NCI-H128 (cell line): ENCODE measurements around the gene HCN2.
"Not testable (repeated sequence)": the region's sequence is repeated elsewhere in the genome, so short reads cannot be mapped to it uniquely, and the experiment has no call there.

Source experiments
- DNase-seq: peaks from one replicate; lab custom pipeline; 2025; ENCODE audit not compliant: unreplicated experiment; lab: John Stamatoyannopoulos, UW

HCN2 gene

DNA sequence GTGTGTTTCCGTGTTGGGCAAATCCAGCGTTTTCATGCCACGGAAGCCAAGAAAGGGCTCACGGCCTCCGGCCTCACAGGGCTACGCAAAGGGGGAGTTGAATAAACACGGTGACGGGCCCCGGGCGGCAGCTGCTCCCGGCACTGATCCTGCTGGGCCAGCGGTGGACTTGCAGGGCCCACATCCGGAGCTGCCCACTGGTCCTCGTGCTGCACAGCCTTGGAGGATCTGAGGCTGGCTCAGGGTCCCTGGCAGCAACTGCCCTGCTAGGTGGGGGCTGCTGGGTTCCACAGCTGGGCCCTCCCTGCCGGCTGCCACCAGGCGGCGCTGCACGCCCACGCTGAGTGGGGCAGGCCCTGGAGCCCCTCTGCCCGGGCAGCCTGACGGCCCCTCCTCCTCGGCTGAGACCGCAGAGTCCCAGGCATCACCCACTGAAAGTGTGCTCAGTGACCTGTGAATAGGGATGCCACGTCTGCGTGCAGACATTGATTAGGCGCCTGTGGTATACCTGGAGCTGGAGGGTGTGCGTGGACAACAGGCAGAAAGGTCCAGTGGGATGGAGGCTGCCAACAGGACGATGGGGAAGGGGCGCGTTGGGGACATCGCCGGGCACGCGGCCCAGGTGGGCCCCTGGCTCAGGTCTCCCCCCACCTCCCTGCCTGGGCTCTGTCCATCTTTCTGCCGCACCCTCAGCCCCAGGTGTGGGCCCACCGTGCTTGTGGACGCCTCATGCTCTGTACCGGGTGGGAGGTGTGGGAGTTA lies 5.3 kb upstream of the HCN2 start:
- peak; percentile 35 for DNase-seq

DNA sequence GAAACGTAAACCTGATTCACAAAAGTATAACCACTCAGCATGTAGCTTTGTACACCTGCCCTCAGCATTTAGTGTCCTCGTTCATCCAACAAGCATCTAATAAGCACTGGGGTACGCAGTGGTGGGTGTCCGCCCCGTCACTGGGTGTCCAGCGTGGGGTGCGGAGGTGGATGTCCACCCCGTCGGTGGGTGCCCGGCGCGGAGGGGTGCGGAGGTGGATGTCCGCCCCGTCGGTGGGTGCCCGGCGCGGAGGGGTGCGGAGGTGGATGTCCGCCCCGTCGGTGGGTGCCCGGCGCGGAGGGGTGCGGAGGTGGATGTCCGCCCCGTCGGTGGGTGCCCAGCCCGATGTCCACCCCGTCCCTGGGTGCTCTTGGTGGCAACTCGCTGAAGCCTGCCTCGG lies 4.5 kb upstream of the HCN2 start:
- DNase-seq = not testable (repeated sequence)

GRCh38 chr19:585551-586110 lies 4.0 kb upstream of the HCN2 start:
- no peak for DNase-seq

DNA sequence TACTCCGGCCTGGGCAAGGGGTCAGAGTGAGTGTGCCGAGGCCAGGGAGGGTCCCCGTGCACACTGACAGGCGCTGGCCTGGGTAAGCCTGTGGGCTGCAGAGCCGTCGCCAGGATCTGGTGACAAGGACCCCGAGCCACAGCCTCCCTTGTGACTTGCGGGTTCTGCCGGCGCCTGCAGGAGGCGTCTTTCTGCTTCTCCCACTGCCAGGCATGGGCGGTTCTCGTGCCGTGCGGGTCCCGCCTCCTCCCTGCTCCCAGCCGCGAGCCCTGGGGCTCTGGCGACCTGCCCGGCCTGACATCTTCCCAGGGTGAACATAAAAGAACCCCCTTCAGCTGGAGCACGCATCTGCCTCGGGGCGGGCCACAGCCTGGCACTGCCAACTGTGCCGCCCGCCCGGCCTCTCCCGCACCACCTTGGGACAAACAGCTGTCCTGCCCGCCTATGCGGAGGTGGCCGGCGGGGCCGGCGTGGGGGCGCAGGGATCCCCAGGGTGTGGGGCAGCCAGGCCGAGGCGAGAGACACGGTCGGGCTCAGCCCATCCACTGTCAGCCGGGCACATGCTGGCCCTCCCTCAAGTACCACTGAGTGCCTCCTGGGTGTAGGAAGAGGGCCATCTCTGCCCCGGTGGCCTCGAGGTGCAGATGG lies 1.5 kb upstream of the HCN2 start:
- DNase-seq = peak; percentile 86

DNA sequence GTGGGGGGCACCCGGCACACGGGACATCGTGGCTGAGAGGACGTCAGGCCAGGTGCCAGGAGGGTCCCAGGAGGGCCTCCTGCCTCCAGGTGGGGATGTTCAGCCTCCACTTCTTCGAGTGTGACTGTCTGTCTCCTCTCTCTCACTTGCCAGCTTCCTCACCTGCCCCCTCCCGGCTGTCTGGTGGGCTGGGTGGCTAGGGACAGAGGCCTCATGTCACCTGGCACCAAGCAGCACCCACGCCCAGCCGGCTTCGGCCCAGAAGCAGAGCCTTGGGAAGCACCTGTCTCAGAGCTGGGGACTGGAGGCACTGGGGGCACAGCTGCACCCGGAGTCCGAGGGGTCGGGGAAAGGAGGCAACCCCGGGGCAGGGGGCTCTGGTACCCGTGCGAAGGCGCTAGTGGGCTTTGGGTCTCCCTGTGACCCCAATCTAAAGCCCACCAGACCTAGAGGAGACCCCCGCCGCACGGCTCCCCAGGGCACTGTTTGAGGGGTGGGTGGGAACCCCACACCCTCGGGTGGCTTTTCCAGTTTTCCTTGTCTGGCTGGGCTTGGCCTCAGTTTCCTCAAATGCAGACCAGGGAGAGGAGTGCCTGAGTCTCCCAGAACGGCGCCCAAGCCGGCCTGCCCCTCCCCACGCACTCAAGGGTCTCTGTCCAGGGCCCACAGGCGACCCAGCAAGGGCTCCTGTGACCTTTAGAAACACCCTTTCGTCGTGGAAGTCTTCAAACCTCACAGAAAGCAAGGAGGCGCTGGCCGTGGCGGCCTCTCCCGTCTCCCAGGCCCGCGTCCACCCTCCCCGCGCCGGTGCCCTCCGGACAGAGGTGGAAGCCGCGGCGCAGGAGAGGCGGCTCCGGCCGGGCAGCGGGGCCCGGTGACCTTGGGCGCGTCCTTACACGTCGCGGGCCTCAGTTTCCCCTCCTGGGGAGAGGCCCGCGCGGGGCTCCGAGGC lies 664 bp upstream of the HCN2 start:
- DNase-seq = peak; percentile 11

DNA sequence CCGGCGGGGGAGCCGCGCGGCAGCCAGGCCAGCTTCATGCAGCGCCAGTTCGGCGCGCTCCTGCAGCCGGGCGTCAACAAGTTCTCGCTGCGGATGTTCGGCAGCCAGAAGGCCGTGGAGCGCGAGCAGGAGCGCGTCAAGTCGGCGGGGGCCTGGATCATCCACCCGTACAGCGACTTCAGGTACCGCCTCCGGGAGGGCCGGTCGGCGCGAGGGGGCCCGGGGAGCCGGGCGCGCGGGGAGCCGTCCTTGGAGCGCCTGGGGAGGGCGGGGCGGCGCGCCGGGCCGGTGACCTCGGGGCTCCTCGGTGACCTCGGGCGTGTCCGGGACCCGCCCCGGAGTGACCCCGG lies 690 bp downstream of the HCN2 start:
- DNase-seq = no peak

DNA sequence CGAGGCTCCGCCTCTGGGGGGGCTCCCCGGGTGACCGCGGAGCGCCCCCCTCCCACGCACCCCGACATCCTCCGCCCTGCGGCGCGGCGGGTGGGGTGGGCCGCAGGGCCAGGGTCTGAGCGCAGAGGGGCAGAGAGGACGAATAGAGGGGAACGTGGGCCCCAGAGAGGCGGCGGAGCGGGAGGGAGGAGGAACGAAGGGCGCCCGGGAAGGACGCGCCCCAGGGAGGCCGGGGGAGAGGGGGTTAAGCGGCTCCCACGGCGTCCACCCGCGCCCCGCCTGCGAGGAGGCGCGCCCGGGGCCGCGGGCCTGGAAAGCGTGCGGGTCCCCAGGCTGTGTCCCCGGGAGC lies 1.0 kb downstream of the HCN2 start:
- DNase-seq = no peak

DNA sequence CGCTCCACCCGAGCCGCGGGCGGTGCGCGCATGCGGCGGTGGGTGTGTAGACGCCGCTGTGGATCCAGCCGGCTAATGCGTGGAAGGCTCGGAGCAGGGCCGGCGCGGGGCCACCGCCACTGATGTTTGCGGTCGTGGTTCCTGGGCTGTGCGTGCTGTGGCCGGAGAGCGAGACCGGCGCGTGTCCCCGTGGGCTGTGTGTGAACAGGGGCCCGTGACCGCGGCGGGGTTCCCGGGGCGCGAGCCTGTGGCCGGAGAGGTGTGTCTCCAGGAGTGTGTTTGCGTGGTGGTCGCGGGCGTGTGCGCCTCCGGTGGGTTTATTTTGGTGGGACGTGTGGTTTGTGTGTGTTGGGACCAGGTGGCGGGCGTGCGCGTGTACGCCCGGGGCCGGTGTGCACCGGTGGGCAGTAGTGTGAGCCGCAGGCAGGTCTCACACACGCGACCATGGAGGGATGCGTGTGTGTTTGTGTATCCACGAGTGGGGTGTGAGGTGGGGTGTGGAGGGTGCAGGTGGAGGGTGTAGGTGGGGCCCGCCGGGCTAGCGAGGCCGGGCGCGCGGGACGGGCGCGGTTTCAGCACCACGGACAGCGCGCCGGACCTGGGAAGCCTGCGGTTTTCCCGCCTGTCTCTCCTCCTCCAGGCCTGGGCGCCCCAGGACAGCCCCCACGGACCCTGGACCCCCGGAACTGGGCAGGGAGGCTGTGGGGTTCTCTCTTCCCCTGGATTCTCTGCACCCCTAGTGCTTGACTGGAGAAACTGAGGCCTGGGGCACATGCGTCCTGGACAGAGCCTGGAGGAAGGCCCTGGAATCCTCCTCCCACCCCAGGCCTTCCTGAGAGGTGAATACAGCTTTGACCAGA lies 1.6 kb downstream of the HCN2 start:
- DNase-seq = no peak

DNA sequence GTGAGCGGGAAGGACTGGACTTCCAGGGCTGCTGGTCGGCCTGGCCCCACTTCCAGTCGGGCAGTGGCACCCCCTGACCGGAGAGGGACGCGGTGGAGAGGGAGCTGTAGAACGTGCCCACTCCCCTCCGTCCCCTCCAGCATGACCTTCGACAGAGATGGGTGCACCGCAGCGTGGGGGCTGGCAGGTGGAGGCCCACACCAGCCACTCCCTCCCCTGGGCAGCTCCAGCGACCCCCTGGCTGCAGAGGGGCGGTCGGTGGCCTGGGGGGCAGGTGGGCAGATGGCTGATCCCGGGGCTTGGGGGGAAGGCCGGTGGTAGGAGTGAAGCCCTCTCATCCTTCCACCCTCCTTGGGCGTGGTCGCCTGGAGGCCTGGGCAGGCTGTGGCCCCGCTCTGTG lies 2.4 kb downstream of the HCN2 start:
- DNase-seq = no peak

GRCh38 chr19:593055-593454 lies 3.4 kb downstream of the HCN2 start:
- no peak for DNase-seq

- DNase-seq = no peak
These were observed 3.8 kb downstream of the HCN2 start for GRCh38 chr19:593505-593904.

DNA sequence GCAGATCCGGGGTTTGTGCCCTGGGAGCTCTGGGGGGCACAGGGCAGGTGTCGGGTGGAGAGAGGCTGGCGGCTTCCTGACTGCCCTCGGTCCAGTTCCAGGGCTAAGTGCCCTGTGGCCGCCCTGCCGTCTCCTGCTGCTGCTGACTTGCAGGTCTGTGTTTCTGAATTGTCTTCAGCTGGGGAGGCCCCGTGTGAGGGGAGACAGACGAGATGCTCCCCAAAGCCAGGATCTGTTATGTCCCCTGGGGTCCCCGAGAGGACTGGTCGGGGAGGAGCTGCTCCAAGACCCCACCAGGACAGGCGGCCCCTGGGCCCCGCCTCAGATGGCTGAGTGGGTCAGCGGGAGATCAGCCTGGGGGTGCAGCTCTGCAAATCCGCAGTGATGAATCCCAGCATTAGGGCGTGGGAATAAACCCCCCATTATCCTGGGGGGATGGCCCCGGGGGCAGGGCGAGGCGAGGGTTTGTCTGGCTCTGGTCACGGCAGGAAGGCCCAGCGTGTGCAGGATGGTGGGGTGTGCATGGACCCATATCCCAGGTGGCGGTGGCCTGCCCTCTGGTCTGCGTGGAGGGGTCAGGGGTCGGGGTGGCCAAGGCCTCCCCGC lies 4.7 kb downstream of the HCN2 start:
- DNase-seq = no peak

- no peak for DNase-seq
These were observed 5.9 kb downstream of the HCN2 start for GRCh38 chr19:595326-596262.

GRCh38 chr19:596263-596655 lies 6.6 kb downstream of the HCN2 start:
- DNase-seq = no peak

DNA sequence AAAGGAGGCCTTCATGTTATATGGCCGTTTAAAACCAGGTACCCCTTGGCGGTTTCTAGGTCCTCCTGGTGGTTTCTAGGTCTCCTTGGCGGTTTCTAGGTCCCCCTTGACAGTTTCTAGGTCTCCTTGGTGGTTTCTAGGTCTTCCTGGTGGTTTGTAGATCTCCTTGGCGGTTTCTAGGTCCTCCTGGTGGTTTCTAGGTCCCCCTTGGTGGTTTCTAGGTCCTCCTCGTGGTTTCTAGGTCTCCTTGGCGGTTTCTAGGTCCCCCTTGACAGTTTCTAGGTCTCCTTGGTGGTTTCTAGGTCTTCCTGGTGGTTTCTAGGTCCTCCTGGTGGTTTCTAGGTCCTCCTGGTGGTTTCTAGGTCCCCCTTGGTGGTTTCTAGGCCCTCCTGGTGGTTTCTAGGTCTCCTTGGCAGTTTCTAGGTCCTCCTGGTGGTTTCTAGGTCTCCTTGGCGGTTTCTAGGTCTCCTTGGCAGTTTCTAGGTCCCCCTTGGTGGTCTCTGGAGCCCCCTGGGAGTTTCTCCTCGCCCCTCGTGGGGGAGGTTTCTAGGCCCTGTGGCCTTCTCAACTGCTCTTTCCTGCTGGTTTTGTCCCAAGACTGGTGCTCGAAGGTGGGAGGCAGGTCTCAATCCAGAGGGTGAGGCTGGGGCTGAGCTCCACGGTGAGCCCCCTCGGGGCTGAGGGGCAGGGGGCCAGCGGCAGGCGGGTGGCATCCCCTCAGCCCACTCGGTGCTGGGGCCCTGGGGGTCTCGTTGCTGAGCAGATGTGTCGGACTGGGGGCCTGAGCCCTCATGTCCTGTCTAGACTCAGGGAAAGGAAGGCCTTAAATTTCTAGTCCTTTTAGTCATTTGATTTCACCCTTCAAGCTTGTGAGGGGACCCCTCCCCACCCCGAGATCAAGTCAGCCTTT lies 8.0 kb downstream of the HCN2 start:
- no peak for DNase-seq

- DNase-seq = no peak
These were observed 11.6 kb downstream of the HCN2 start for GRCh38 chr19:601310-601709.

- no peak for DNase-seq
These were observed 12.1 kb downstream of the HCN2 start for GRCh38 chr19:601790-602189.
